ENCODE data around the gene SCN11A. TPM values are rescaled to one million over a fixed set of nuclear protein-coding genes. Genes with fewer than 3 reads are reported as not detected.

The SCN11A gene
- total RNA-seq, 1 experiment from 2014 or later, result 0.05 TPM

- no peaks in the 10 kb centered on the region for H3K4me1 ChIP-seq (ENCODE audit: control insufficient read depth in 1 of 2, insufficient read depth in 2 of 2, low read length in 2 of 2)
- H3K4me3 ChIP-seq (replicated peaks in 1 of 2; ENCODE audit: low read depth in 1 of 2, low read length in 2 of 2), result no peak overlapping the region
- no peak overlapping the region for H3K4me2 ChIP-seq (ENCODE audit: low read length)
- ChIA-PET CTCF (no interaction called here), POLR2A (no interaction called here), RAD21 (ENCODE audit: low non-redundant PET in 1 of 2, low total read pairs in 2 of 2, uncharacterized antibody in 2 of 2, unreplicated experiment in 2 of 2) (no interaction called here)
- no peaks in the 10 kb centered on the region for H3K27me3 ChIP-seq (ENCODE audit: insufficient read depth, low read length)
- peaks cover 6 to 25% of the 10 kb centered on the region in 2 experiments; a peak in 3 of 4 replicates for H3K36me3 ChIP-seq (ENCODE audit: control insufficient read depth in 1 of 2, insufficient read depth in 2 of 2, low read length in 2 of 2)
- H3K79me2 ChIP-seq (ENCODE audit: insufficient read depth, low read length), result no peaks in the 10 kb centered on the region
- BruUV-seq (replicated peaks), result no TSS peak
- DNase-seq (ENCODE audit: low read depth, low spot score) (no peak), ATAC-seq (no peak)
- H4K20me1 ChIP-seq (ENCODE audit: insufficient read depth), result no peaks in the 10 kb centered on the region
- TF ChIP-seq, protein P1, sequence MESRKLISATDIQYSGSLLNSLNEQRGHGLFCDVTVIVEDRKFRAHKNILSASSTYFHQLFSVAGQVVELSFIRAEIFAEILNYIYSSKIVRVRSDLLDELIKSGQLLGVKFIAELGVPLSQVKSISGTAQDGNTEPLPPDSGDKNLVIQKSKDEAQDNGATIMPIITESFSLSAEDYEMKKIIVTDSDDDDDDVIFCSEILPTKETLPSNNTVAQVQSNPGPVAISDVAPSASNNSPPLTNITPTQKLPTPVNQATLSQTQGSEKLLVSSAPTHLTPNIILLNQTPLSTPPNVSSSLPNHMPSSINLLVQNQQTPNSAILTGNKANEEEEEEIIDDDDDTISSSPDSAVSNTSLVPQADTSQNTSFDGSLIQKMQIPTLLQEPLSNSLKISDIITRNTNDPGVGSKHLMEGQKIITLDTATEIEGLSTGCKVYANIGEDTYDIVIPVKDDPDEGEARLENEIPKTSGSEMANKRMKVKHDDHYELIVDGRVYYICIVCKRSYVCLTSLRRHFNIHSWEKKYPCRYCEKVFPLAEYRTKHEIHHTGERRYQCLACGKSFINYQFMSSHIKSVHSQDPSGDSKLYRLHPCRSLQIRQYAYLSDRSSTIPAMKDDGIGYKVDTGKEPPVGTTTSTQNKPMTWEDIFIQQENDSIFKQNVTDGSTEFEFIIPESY (IDR thresholded peaks at IDR 0.05; ENCODE audit: extremely low read depth, insufficient replicate concordance, low read length), result no peak
- TF ChIP-seq ATF3 (IDR thresholded peaks at IDR 0.05) (no peak), CBX3 (IDR thresholded peaks at IDR 0.05; ENCODE audit: low read depth) (no peak), SRF (IDR thresholded peaks at IDR 0.05; ENCODE audit: low read depth) (no peak), FOSL1 (IDR thresholded peaks at IDR 0.05; ENCODE audit: low read depth) (no peak), POLR2AphosphoS5 (IDR thresholded peaks at IDR 0.05; ENCODE audit: low read depth, low read length) (no peak)
- TF ChIP-seq, protein P2, sequence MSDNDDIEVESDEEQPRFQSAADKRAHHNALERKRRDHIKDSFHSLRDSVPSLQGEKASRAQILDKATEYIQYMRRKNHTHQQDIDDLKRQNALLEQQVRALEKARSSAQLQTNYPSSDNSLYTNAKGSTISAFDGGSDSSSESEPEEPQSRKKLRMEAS (IDR thresholded peaks at IDR 0.05), result no peak
- no peaks in the 10 kb centered on the region for H3K9me2 ChIP-seq (ENCODE audit: insufficient read depth)
- H3K9ac ChIP-seq (ENCODE audit: low read length), result no peak overlapping the region
- no peak overlapping the region for H3K27ac ChIP-seq (ENCODE audit: low read depth, low read length)
- no peaks in the 10 kb centered on the region for H3K9me3 ChIP-seq (ENCODE audit: control insufficient read depth in 1 of 2, insufficient read depth in 1 of 2, low read depth in 1 of 2, low read length in 2 of 2)
- no peak overlapping the region for H2AFZ ChIP-seq (ENCODE audit: low read depth, low read length, poor library complexity, severe bottlenecking)
- intact Hi-C loops (cut with micrococcal nuclease), result no loop called here
Measured at GRCh38 chr3:39098473-39099000, 46.8 kb upstream of the SCN11A start.
